K562 (cell line): ENCODE measurements around the gene ABHD16A. TPM values are rescaled to one million over a fixed set of nuclear protein-coding genes. Genes with fewer than 3 reads are reported as not detected.

ENCODE experiments used
- ATAC-seq: fragments of 200-7000 bp; cut with Tn5 transposase; 3 replicates; pipeline ENCODE4 v1.9.1; 2020; ENCODE audit warnings: moderate library complexity
- BruUV-seq: library from RNA; stranded (reverse); fragments of 400-500 nt; replicated peaks from 2 replicates; lab custom pipeline; 2021; lab: Mats Ljungman, UMichigan
- CTCF ChIA-PET: fragments of 300-600 bp; formaldehyde crosslinking; extraction: SDS; loops from one replicate; lab custom pipeline; 2021; ENCODE audit warnings: low intra/inter-chr PET ratio; lab: Yijun Ruan, JAX
- POLR2A ChIA-PET: fragments of 300-600, 350-650 bp; sonication (Branson Sonifier 250); formaldehyde crosslinking; extraction: SDS; loops from one replicate; lab custom pipeline; 2021; ENCODE audit warnings: antibody characterized with exemption, inconsistent platforms; lab: Yijun Ruan, JAX
- DNase-seq, 4 experiments: peaks; one replicate each; pipeline versions ENCODE4 v3.0.0 to v3.0.0-alpha.2; 2011 to 2018; ENCODE audit warnings: low spot score in 3 of 4, mixed read lengths in 3 of 4; ENCODE audit errors: extremely low read depth in 1 of 4
- FAIRE-seq: peaks from 2 replicates; lab custom pipeline; 2011; peaks lifted over from hg19 to GRCh38; lab: Jason Lieb, UNC
- H2AFZ ChIP-seq: 2 replicates; pipeline ENCODE4 v1.6.0; 2011; ENCODE audit warnings: low read depth, low read length, control low read depth, inconsistent platforms
- H3K27ac ChIP-seq: fragments of 200-600 bp; 3 replicates; pipeline ENCODE4 v1.8.0; 2011; ENCODE audit warnings: low read depth, mild to moderate bottlenecking, control low read depth, inconsistent platforms, low read length, moderate library complexity, mixed read lengths; ENCODE audit errors: extremely low read depth
- H3K27me3 ChIP-seq, 2 experiments: fragments of 300-600 bp in 1 of 2; 2 replicates in 1 of 2; 3 replicates in 1 of 2; pipeline versions ENCODE4 v1.6.0 to v1.8.0; 2011; ENCODE audit warnings: inconsistent platforms in 2 of 2, low read length in 2 of 2, mild to moderate bottlenecking in 1 of 2, mixed read lengths in 1 of 2, moderate library complexity in 1 of 2; ENCODE audit not compliant: control insufficient read depth in 2 of 2, insufficient read depth in 2 of 2
- H3K36me3 ChIP-seq: fragments of 300-600 bp; 3 replicates; pipeline ENCODE4 v1.8.0; 2011; ENCODE audit warnings: mild to moderate bottlenecking, low read length, inconsistent platforms; ENCODE audit not compliant: control insufficient read depth, insufficient read depth
- H3K4me1 ChIP-seq, 2 experiments: fragments of 200-600 bp in 1 of 2; replicated peaks in 1 of 2; 2 replicates in 1 of 2; 3 replicates in 1 of 2; pipeline versions ENCODE4 v1.5.1 to v1.8.0; 2011; ENCODE audit warnings: inconsistent platforms in 2 of 2, low read length in 2 of 2, mild to moderate bottlenecking in 1 of 2, mixed read lengths in 1 of 2, moderate library complexity in 1 of 2; ENCODE audit not compliant: control insufficient read depth in 2 of 2, insufficient read depth in 2 of 2
- H3K4me2 ChIP-seq: 2 replicates; pipeline ENCODE4 v1.6.1; 2011; ENCODE audit warnings: low read length, control low read depth, inconsistent platforms, mixed read lengths; ENCODE audit not compliant: insufficient read depth
- H3K4me3 ChIP-seq: fragments of 200-600 bp; sonication (generic), shearing (Covaris generic); 2 replicates; pipeline ENCODE4 v1.5.1; 2016; ENCODE audit warnings: control low read depth, inconsistent platforms
- H3K79me2 ChIP-seq: fragments of 200-600 bp; 3 replicates; pipeline ENCODE4 v1.8.0; 2011; ENCODE audit warnings: low read length, inconsistent platforms; ENCODE audit not compliant: control insufficient read depth, insufficient read depth
- H3K9ac ChIP-seq, 2 experiments: 2 replicates each; pipeline versions ENCODE4 v1.6.0 to v1.6.1; 2011; ENCODE audit warnings: low read depth in 2 of 2, low read length in 2 of 2, control low read depth in 1 of 2, inconsistent platforms in 1 of 2, mild to moderate bottlenecking in 1 of 2, mixed read lengths in 1 of 2; ENCODE audit not compliant: insufficient read depth in 1 of 2
- H3K9me1 ChIP-seq: one replicate; pipeline ENCODE4 v1.6.0; 2011; ENCODE audit warnings: inconsistent platforms, mild to moderate bottlenecking, low read length, moderate library complexity; ENCODE audit not compliant: control insufficient read depth, insufficient read depth
- H3K9me3 ChIP-seq: replicated peaks from 2 replicates; pipeline ENCODE4 v1.5.1; 2011; ENCODE audit warnings: low read depth, low read length, inconsistent platforms; ENCODE audit not compliant: control insufficient read depth, insufficient read depth
- H4K20me1 ChIP-seq: replicated peaks from 2 replicates; pipeline ENCODE4 v1.6.1; 2011; ENCODE audit warnings: low read length, inconsistent platforms, mixed read lengths; ENCODE audit not compliant: control insufficient read depth, insufficient read depth
- NR2F6 ChIP-seq: fragments of 450-650 bp; formaldehyde crosslinking; IDR thresholded peaks from 2 replicates; pipeline ENCODE4 v1.4.0; 2020; ENCODE audit warnings: mild to moderate bottlenecking
- STAT5A ChIP-seq: IDR thresholded peaks from 2 replicates; pipeline ENCODE4 v1.6.1; 2012; ENCODE audit warnings: low read length, inconsistent platforms, borderline replicate concordance
- TCFL5 ChIP-seq: fragments of 250-450 bp; sonication (Bioruptor Pico); conservative IDR thresholded peaks from 2 replicates; pipeline ENCODE4 v1.6.1; 2021; ENCODE audit warnings: mild to moderate bottlenecking, moderate library complexity, matching md5 sums
- ZNF57 ChIP-seq: fragments of 450-650 bp; formaldehyde crosslinking; IDR thresholded peaks from 2 replicates; pipeline ENCODE4 v1.4.0; 2020; ENCODE audit warnings: mild to moderate bottlenecking, moderate library complexity
- WGBS: fragments of 100-300 bp; shearing (Covaris generic); methylation state at CpG from one replicate; pipeline ENCODE4 v1.1.6; 2016; ENCODE audit warnings: low coverage, mixed read lengths; ENCODE audit not compliant: insufficient coverage; ENCODE audit errors: missing lambda C conversion rate; 5-methylcytosine and 5-hydroxymethylcytosine counted together
- in situ Hi-C: fragments of 300-500 bp; cut with MboI; formaldehyde crosslinking; loops from 4 replicates; pipeline ENCODE4 v1.15.0; 2018; ENCODE audit warnings: inconsistent platforms, mixed read lengths
- intact Hi-C: fragments of 100-400 bp; cut with micrococcal nuclease; formaldehyde crosslinking; loops from 2 replicates; pipeline ENCODE4 v1.14.2; 2022
- polyA plus RNA-seq, 8 experiments: library from polyadenylated mRNA; depleted of rRNA in 4 of 8; stranded (reverse) in 5 of 8; unstranded in 3 of 8; fragments of >200 nt; fragmentation: Nextera tagmentation in 2 of 8; fragmentation: Illumina TruSeq in 1 of 8; extraction: Ambion mirVana in 2 of 8; extraction: Trizol in 1 of 8; gene quantifications; 2 replicates each; pipeline versions ENCODE4 v1.2.1 to v1.2.3, GENCODE V29; 2011 to 2014; ENCODE audit warnings: inconsistent platforms in 1 of 8, missing spikeins in 1 of 8
- total RNA-seq, 7 experiments: library from RNA; depleted of rRNA in 6 of 7; stranded (reverse); fragments of >200 nt in 6 of 7; fragmentation: Illumina TruSeq in 2 of 7; extraction: Trizol in 2 of 7; gene quantifications; 2 replicates each; pipeline versions ENCODE4 v1.2.1 to v1.2.3, GENCODE V29; 2011 to 2021; ENCODE audit warnings: low replicate concordance in 1 of 7
- TF ChIP-seq, protein P1 (sequence below): fragments of 250-450 bp; sonication (Bioruptor Pico); IDR thresholded peaks from 2 replicates; pipeline ENCODE4 v1.4.0; 2020
- TF ChIP-seq, protein P2 (sequence below): fragments of 250-450 bp; sonication (Bioruptor Pico); IDR thresholded peaks from 2 replicates; pipeline ENCODE4 v1.8.0; 2021; ENCODE audit warnings: mild to moderate bottlenecking, moderate library complexity
- TF ChIP-seq, protein P3 (sequence below): fragments of 450-650 bp; IDR thresholded peaks from 2 replicates; pipeline ENCODE4 v1.7.1; 2018; ENCODE audit warnings: mild to moderate bottlenecking, low read depth; ENCODE audit not compliant: partially characterized antibody

Gene ABHD16A
- total and polyA plus RNA-seq, 9 of the 15 experiments (the other 6 are each of a cell fraction or from before 2014, with no cell fraction given), result 25.8 to 120 (median 81.6) TPM

DNA sequence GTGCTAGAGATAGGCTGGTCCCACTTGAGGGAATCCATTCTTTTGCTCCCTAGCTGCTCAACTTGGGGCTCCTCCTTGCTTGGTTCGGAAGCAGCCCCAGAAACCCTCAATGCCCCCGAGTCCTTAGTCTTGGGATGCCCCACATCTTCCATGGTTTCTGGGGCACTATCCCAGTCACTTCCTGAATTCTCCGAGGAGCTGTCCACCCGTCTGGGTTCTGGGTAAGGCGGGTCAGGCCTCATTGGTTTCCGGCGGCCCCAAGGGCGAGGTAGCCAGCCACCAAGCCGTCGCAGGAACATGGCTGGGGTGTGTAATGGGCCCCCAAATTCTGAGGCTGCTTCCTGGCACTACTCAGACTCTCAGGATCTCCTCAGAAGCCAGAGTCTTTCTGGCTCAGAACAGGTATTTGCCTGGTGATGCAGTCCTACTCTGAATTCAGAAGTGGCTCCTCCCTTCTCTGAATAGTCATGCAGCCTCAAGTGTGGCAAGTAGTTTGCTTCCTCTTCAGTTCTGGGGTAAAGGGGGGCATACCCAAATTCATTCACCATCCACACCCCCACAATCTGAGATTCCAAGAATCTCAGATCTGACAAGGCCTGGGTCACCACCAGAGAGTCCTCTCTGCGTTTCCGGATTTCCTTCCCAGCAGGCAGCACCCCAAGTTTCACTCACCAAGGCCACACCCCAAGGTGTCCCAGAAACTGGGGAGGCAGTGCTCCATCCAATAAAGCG, 43.3 kb downstream of the ABHD16A start:
- ChIA-PET CTCF (no interaction called here), POLR2A (interaction anchor here (0.6 to 9.8 kb wide), 40 partner anchors 7 to 1312 kb away, joined by 3 to 267 read pairs (median 4); partner anchors contain the start of genes ABHD16A, APOM, BAG6 and CLIC1)
- H3K27ac ChIP-seq, result peak overlapping the region; percentile 80
- peak; percentile 13 for ATAC-seq
- BruUV-seq, result no TSS peak
- H2AFZ ChIP-seq, result peak overlapping the region; percentile 41
- peaks cover 82% of the 10 kb centered on the region for H3K79me2 ChIP-seq
- no peaks in the 10 kb centered on the region for H3K9me3 ChIP-seq
- in situ Hi-C loops, result loop anchor here (5.0 kb wide), 2 partner anchors 113 to 202 kb away; partner anchors contain the start of genes ATP6V1G2, NEU1 and NFKBIL1
- peak overlapping the region; percentile 98 for H3K4me2 ChIP-seq
- peaks cover 66% of the 10 kb centered on the region for H3K36me3 ChIP-seq
- peak; percentile 15 for FAIRE-seq
- H3K9ac ChIP-seq, result peak overlapping the region; percentile 80 to 93
- H3K9me1 ChIP-seq, result no peaks in the 10 kb centered on the region
- peak in 2 of 4 experiments; percentile 59 to 69 for DNase-seq
- peak overlapping the region; percentile 52 for H3K4me3 ChIP-seq
- intact Hi-C loops, result loop anchor here (1.0 to 10.0 kb wide), 2 partner anchors 8 to 515 kb away; partner anchors contain the start of genes AGPAT1, BAG6 and RNF5
- 2% methylated on average over 13 of the region's 13 CpGs for WGBS
- H3K4me1 ChIP-seq, result peaks cover 47 to 65% of the 10 kb centered on the region in 2 experiments
- H3K27me3 ChIP-seq, result no peaks in the 10 kb centered on the region
- H4K20me1 ChIP-seq, result peaks cover 8% of the 10 kb centered on the region; the same call in 1 of the 2 replicates
- TF ChIP-seq ZNF57 (CRISPR knock-in tag), result peak; percentile 69
- TF ChIP-seq, protein P1, sequence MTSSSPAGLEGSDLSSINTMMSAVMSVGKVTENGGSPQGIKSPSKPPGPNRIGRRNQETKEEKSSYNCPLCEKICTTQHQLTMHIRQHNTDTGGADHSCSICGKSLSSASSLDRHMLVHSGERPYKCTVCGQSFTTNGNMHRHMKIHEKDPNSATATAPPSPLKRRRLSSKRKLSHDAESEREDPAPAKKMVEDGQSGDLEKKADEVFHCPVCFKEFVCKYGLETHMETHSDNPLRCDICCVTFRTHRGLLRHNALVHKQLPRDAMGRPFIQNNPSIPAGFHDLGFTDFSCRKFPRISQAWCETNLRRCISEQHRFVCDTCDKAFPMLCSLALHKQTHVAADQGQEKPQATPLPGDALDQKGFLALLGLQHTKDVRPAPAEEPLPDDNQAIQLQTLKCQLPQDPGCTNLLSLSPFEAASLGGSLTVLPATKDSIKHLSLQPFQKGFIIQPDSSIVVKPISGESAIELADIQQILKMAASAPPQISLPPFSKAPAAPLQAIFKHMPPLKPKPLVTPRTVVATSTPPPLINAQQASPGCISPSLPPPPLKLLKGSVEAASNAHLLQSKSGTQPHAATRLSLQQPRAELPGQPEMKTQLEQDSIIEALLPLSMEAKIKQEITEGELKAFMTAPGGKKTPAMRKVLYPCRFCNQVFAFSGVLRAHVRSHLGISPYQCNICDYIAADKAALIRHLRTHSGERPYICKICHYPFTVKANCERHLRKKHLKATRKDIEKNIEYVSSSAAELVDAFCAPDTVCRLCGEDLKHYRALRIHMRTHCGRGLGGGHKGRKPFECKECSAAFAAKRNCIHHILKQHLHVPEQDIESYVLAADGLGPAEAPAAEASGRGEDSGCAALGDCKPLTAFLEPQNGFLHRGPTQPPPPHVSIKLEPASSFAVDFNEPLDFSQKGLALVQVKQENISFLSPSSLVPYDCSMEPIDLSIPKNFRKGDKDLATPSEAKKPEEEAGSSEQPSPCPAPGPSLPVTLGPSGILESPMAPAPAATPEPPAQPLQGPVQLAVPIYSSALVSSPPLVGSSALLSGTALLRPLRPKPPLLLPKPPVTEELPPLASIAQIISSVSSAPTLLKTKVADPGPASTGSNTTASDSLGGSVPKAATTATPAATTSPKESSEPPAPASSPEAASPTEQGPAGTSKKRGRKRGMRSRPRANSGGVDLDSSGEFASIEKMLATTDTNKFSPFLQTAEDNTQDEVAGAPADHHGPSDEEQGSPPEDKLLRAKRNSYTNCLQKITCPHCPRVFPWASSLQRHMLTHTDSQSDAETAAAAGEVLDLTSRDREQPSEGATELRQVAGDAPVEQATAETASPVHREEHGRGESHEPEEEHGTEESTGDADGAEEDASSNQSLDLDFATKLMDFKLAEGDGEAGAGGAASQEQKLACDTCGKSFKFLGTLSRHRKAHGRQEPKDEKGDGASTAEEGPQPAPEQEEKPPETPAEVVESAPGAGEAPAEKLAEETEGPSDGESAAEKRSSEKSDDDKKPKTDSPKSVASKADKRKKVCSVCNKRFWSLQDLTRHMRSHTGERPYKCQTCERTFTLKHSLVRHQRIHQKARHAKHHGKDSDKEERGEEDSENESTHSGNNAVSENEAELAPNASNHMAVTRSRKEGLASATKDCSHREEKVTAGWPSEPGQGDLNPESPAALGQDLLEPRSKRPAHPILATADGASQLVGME, result no peak
- TF ChIP-seq, protein P2, sequence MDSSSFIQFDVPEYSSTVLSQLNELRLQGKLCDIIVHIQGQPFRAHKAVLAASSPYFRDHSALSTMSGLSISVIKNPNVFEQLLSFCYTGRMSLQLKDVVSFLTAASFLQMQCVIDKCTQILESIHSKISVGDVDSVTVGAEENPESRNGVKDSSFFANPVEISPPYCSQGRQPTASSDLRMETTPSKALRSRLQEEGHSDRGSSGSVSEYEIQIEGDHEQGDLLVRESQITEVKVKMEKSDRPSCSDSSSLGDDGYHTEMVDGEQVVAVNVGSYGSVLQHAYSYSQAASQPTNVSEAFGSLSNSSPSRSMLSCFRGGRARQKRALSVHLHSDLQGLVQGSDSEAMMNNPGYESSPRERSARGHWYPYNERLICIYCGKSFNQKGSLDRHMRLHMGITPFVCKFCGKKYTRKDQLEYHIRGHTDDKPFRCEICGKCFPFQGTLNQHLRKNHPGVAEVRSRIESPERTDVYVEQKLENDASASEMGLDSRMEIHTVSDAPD (CRISPR knock-in tag), result no peak
- 0 out of 2 replicates have a peak, but pooled peaks have one; percentile 3 for TF ChIP-seq TCFL5 (CRISPR knock-in tag)
- TF ChIP-seq, protein P3, sequence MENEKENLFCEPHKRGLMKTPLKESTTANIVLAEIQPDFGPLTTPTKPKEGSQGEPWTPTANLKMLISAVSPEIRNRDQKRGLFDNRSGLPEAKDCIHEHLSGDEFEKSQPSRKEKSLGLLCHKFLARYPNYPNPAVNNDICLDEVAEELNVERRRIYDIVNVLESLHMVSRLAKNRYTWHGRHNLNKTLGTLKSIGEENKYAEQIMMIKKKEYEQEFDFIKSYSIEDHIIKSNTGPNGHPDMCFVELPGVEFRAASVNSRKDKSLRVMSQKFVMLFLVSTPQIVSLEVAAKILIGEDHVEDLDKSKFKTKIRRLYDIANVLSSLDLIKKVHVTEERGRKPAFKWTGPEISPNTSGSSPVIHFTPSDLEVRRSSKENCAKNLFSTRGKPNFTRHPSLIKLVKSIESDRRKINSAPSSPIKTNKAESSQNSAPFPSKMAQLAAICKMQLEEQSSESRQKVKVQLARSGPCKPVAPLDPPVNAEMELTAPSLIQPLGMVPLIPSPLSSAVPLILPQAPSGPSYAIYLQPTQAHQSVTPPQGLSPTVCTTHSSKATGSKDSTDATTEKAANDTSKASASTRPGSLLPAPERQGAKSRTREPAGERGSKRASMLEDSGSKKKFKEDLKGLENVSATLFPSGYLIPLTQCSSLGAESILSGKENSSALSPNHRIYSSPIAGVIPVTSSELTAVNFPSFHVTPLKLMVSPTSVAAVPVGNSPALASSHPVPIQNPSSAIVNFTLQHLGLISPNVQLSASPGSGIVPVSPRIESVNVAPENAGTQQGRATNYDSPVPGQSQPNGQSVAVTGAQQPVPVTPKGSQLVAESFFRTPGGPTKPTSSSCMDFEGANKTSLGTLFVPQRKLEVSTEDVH, result peak; percentile 31
- TF ChIP-seq STAT5A, result peak; percentile 41; the same call in 1 of the 2 replicates
- peak; percentile 74; the same call in 1 of the 2 replicates for TF ChIP-seq NR2F6 (CRISPR knock-in tag)
